ENCODE results near the gene MSN. TPM values are rescaled to one million over a fixed set of nuclear protein-coding genes. Genes with fewer than 3 reads are reported as not detected.

Gene MSN
- total and polyA plus RNA-seq, 4 donors = 168 to 399 (median 299) TPM

GRCh38 chrX:65673857-65674203 lies 6.4 kb downstream of the MSN start:
- no peaks in the 10 kb centered on the region for H3K27me3 ChIP-seq (ENCODE audit: control insufficient read depth in 3 of 3, insufficient read depth in 3 of 3, low read length in 2 of 3)
- 14 to 44% methylated on average over 2 of the region's 2 CpGs for WGBS, 2 donors
- H3K4me3 ChIP-seq = no peak overlapping the region
- TF ChIP-seq CTCF (IDR thresholded peaks at IDR 0.05; ENCODE audit: control extremely low read depth, extremely low read depth) = no peak
- peak overlapping the region; percentile 82 to 93 for H3K27ac ChIP-seq (ENCODE audit: low read depth in 1 of 2, low read length in 1 of 2)
- H3K9ac ChIP-seq (ENCODE audit: insufficient read depth in 1 of 2, low read length in 2 of 2) = no peak overlapping the region
- H3K36me3 ChIP-seq (ENCODE audit: control insufficient read depth in 4 of 4, insufficient read depth in 4 of 4, low read length in 4 of 4) = peaks cover 0 to 3% (median 0%) of the 10 kb centered on the region in 4 donors
- DNase-seq = no peak
- no peaks in the 10 kb centered on the region for H3K9me3 ChIP-seq (ENCODE audit: control insufficient read depth in 4 of 4, insufficient read depth in 3 of 4, low read length in 3 of 4)
- ATAC-seq (ENCODE audit: insufficient read depth, low FRiP score) = no peak
- H3K4me1 ChIP-seq (ENCODE audit: control insufficient read depth in 5 of 5, insufficient read depth in 5 of 5, low read length in 5 of 5) = peaks cover 6 to 38% (median 18%) of the 10 kb centered on the region in 5 donors

- Histone ChIP-seq H3K27me3 (ENCODE audit: control insufficient read depth in 3 of 3, insufficient read depth in 3 of 3, low read length in 2 of 3) (no peaks in the 10 kb centered on the region), H3K4me3 (no peak overlapping the region), H3K27ac (ENCODE audit: low read depth in 1 of 2, low read length in 1 of 2) (peak overlapping the region; percentile 82 to 93), H3K4me1 (ENCODE audit: control insufficient read depth in 5 of 5, insufficient read depth in 5 of 5, low read length in 5 of 5) (peaks cover 6 to 38% (median 15%) of the 10 kb centered on the region in 5 donors), H3K9me3 (ENCODE audit: control insufficient read depth in 4 of 4, insufficient read depth in 3 of 4, low read length in 3 of 4) (no peaks in the 10 kb centered on the region), H3K9ac (ENCODE audit: insufficient read depth in 1 of 2, low read length in 2 of 2) (no peak overlapping the region), H3K36me3 (ENCODE audit: control insufficient read depth in 4 of 4, insufficient read depth in 4 of 4, low read length in 4 of 4) (peaks cover 0 to 3% (median 0%) of the 10 kb centered on the region in 4 donors)
- no peak for TF ChIP-seq CTCF (IDR thresholded peaks at IDR 0.05; ENCODE audit: control extremely low read depth, extremely low read depth)
- ATAC-seq (ENCODE audit: insufficient read depth, low FRiP score) (peak; percentile 16), DNase-seq (no peak)
- WGBS, 2 donors = 26 to 49% methylated on average over 6 of the region's 6 CpGs
These were observed 6.9 kb downstream of the MSN start for GRCh38 chrX:65674204-65674893.

- H3K4me1 ChIP-seq (ENCODE audit: control insufficient read depth in 5 of 5, insufficient read depth in 5 of 5, low read length in 5 of 5) = peaks cover 0 to 53% (median under 1%) of the 10 kb centered on the region in 5 donors
- no peak overlapping the region for H3K4me3 ChIP-seq
- DNase-seq (peak in 2 of 3 donors; percentile 39 to 68), ATAC-seq (ENCODE audit: insufficient read depth, low FRiP score) (no peak)
- TF ChIP-seq CTCF (IDR thresholded peaks at IDR 0.05; ENCODE audit: control extremely low read depth, extremely low read depth) = no peak
- no peaks in the 10 kb centered on the region for H3K27me3 ChIP-seq (ENCODE audit: control insufficient read depth in 3 of 3, insufficient read depth in 3 of 3, low read length in 2 of 3)
- H3K27ac ChIP-seq (ENCODE audit: low read depth in 1 of 2, low read length in 1 of 2) = peak overlapping the region; percentile 84 to 90
- no peaks in the 10 kb centered on the region for H3K9me3 ChIP-seq (ENCODE audit: control insufficient read depth in 4 of 4, insufficient read depth in 3 of 4, low read length in 3 of 4)
- H3K36me3 ChIP-seq (ENCODE audit: control insufficient read depth in 4 of 4, insufficient read depth in 4 of 4, low read length in 4 of 4) = peaks cover 0 to 4% (median 1%) of the 10 kb centered on the region in 4 donors
- H3K9ac ChIP-seq (ENCODE audit: insufficient read depth in 1 of 2, low read length in 2 of 2) = no peak overlapping the region
- WGBS, 2 donors = 21 to 23% methylated on average over 3 of the region's 3 CpGs
These were observed 10.6 kb downstream of the MSN start for GRCh38 chrX:65677954-65678469.

Data from lung (tissue), 12 donors.